Stomach (tissue), 4 donors: ENCODE results near the gene MRPL9.

ENCODE experiments used
- POLR2A ChIP-seq, 4 donors: fragments of 450-650 bp; IDR thresholded peaks; one replicate each; pipeline ENCODE4 v1.6.1; 2016; ENCODE audit warnings: antibody characterized with exemption in 4 of 4, control low read depth in 2 of 4, mild to moderate bottlenecking in 1 of 4, moderate library complexity in 1 of 4
- TF ChIP-seq, protein P1 (sequence below), 7 experiments: fragments of 450-650 bp in 4 of 7; fragments of 200-600 bp in 3 of 7; sonication (generic) in 3 of 7; IDR thresholded peaks; one replicate each; pipeline ENCODE4 v1.5.1; 2016 to 2019; ENCODE audit warnings: antibody characterized with exemption in 7 of 7, control low read depth in 2 of 7, mild to moderate bottlenecking in 1 of 7

DNA sequence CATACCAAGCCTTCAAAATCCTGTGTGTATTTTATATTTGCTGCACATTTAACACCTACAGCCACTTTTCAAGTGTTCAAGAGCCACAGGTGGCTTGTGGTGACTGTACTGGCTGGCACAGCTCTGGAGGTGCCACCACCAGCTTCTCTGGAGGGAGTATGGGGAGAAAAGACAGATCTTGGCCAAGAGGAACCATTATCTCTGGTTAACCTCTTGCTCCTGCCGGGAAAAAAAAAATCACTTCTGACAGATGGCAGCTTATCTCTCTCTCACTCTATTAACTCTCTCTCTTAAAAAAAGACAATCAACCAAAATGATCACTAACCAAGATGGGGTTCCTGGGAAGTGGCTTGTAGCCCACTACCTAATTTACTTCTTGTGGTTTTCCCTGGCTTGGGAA is 43.2 kb downstream of the MRPL9 start:
- TF ChIP-seq POLR2A (IDR thresholded peaks at IDR 0.05) = no peak
- TF ChIP-seq, protein P1, sequence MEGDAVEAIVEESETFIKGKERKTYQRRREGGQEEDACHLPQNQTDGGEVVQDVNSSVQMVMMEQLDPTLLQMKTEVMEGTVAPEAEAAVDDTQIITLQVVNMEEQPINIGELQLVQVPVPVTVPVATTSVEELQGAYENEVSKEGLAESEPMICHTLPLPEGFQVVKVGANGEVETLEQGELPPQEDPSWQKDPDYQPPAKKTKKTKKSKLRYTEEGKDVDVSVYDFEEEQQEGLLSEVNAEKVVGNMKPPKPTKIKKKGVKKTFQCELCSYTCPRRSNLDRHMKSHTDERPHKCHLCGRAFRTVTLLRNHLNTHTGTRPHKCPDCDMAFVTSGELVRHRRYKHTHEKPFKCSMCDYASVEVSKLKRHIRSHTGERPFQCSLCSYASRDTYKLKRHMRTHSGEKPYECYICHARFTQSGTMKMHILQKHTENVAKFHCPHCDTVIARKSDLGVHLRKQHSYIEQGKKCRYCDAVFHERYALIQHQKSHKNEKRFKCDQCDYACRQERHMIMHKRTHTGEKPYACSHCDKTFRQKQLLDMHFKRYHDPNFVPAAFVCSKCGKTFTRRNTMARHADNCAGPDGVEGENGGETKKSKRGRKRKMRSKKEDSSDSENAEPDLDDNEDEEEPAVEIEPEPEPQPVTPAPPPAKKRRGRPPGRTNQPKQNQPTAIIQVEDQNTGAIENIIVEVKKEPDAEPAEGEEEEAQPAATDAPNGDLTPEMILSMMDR (IDR thresholded peaks at IDR 0.05) = no peak
